SKM-1 (cell line): ENCODE data around the gene TC2N.
"Not testable (repeated sequence)": the region's sequence is repeated elsewhere in the genome, so short reads cannot be mapped to it uniquely, and the experiment has no call there.

Experiments used
- DNase-seq: peaks from one replicate; lab custom pipeline; 2025; ENCODE audit not compliant: unreplicated experiment; lab: John Stamatoyannopoulos, UW

The TC2N gene

DNA sequence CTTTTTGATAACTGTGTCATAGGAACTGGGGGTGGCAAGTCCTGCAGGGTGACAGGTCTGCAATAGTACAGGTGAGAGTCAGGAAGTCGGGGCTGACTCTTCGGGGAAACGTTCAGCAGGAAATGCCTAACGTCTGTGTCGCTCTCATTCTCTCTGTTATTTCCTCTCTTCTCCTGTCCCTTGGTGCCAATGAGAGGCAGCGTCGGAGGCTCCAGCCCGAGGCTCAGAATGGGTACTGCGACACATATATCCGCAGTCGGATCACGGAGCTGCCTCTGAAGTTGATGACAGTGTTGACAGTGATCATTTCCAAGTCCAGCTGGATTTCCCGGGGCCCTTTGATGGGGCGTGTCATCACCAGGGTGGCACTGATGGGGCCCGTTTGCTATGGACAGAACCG lies 2.7 kb upstream of the TC2N start:
- no peak for DNase-seq

DNA sequence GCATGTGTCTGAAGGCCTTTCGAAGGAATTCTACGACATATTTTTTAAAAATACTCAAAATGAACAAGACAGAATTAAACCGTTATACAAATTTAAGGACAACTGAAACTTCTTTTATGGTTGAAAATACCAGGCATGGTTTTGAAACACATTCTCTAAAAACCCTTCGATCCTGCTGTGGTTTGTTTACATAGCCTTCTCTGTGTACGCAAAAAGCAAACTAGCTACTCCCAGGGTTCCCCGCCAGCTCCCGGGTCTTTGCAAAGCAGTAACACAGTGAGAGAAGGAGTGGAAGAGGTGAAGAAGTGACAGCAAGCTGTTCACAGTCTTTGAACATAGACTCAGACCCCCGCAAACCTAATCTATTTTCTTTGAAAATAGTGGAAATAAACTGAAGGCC lies 2.2 kb upstream of the TC2N start:
- no peak for DNase-seq

- DNase-seq: no peak
Measured at GRCh38 chr14:91866511-91867295, 633 bp downstream of the TC2N start.

DNA sequence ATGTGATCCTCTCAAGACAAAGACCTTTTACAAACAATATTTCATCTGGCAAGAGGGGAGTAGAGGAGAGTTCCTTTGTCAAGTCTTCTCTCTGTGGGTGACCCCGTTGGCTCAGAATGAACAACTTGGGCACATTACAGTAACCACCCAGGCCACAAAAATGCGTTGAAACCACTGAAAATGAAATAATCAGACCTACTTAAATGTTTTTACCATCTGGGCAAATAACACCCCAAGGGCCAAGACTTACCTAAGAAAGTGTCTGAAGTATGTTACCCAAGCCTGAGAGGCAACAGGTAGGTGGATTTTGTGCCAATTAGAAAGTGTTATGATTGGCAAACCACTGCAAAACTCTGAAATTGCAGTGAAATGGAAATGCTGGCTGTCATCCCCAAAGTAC lies 1.3 kb downstream of the TC2N start:
- DNase-seq: no peak

GRCh38 chr14:91862417-91862816 lies 4.9 kb downstream of the TC2N start:
- DNase-seq: no peak

DNA sequence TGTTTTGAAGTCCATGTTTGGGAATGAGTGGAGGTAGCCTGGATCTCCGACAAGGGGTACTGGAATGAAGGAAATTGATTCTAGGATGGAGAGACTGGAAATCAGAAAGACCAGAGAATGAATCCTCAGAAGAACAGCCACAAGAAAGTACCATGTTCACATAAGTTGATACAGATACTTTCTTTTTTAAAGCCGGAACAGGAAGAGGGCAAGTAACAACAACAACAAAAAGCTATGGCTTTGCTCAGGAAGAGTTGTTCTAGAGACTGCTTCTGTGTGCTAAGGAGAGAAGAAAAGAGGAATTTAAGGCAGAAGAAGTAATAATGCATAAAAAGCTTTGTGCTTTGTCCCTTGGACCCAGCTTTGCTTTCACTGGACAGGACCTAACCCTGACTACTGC lies 6.2 kb downstream of the TC2N start:
- DNase-seq: no peak

DNA sequence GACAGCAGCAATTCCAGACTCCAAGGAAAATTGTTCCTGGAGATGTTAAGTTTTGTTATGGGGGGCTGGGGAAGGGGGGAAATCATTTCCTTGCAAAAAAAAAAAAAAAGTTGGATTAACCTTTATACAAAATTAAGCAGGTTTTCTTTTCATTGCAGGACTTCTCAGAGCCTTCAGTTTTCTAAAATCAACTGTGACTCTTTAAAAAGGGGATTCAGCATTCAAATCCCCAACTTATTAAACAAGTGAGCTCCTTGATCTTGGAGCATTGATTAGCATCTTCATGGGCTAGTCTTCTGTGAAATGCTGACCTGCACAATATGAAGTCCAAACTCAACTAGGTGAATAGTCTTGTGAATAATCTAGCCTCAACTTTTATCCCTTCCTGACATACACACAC lies 7.1 kb downstream of the TC2N start:
- no peak for DNase-seq

DNA sequence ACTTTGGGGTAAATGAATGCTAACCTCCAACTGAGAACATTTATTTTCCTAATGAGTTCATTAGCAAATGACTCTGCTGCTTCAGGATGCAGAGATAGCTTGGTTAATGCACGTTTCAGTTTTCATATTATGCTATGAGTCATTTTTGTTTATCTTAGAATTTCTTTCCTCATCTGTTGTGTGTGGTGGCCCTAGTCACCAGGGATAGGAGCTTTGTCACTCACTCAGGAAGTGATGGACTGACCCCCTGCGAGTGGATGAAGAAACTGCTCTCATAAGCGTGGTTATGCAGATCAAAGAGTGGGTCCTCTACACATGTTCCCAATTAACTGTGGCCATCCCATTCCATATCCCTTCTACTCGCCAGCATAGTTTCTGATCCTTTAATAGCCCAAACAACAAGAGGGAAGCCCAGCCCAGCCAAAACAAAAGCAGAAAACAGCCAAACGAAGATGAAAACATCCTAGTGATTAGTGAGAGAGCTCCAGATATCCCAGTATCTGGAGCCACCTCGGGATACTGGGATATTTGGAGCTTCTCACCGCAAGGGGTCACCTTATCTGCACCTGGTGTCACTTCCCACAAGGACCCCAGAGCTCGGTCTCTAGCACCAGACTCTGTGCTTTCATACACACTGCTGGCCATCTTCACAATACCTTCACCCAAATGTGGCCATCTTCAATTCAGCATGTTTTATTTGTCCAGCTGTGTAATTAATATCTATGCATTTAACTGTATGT lies 8.6 kb downstream of the TC2N start:
- DNase-seq: no peak

GRCh38 chr14:91857614-91858013 lies 9.7 kb downstream of the TC2N start:
- DNase-seq: no peak

DNA sequence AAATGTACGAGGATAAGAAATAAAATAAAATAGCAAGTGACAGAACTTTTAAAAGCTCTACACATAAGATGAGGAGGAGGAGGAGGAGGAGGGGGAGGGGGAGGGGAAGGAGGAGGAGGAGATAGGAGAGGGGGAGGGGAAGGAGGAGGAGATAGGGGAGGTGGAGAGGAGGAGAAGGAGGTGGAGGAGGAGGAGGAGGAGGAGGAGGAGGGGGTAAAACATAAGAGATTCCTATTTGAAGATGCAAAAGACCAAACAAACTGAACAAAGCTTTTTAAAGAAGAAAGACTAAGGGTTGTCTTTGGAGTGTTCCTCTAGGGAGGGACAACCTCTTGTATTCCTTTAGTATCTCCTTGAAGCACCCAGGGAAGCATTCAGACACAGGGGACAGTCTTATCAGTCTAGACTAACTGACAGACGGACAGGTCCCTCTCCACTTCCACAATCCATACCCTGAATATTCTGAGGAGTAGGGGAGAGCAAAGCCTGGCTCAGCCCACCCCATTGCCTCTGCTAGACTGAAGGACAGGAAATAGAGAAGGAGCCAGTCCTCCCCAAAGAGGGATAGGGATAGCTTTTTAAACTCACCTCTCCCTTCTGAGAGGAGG lies 12.9 kb downstream of the TC2N start:
- no peak for DNase-seq

DNA sequence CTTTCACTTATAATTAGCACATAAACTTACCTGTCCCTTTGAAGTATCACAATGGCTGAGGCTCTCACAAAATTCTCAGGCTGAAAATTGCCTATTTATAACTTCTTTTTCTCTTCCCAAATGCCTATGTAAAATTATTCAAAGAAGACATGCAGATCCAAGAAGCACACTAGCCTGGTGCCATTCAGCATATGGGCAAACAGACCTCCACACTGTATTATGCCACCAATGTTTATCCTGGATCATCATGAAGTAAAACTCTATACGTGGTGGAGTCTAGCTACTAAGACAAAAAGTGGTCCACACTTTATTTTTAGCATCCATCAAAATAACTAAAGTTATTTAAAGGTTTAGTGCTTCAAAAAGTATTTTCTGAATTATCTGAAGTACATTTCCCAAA lies 15.8 kb downstream of the TC2N start:
- DNase-seq: no peak

DNA sequence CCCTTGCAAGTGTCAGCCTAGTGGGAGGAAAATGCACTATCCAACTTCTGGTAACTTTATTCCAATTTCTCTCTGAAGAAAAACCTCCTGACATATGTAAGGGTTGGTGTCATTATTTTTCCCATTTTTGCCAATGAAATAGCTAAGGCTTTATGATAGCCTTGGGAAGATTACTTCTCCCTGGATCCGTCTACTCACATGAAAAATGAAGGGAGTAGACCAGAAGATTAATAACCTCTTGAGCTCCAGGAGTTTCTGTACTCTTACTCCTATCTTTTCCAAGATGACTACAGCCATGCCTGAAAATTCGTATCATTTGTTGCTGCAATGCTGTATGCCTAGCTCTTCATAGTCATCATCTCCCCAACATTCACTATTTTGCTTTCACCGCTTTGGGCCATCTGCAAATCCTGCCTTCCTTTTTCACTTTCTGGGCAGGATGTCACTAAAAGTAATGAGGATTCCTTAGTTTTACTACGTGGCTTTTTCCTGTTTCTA lies 18.8 kb downstream of the TC2N start:
- DNase-seq: no peak

- no peak for DNase-seq
Measured at GRCh38 chr14:91847693-91848092, 19.6 kb downstream of the TC2N start.

- no peak for DNase-seq
Measured at GRCh38 chr14:91845652-91846051, 21.7 kb downstream of the TC2N start.

DNA sequence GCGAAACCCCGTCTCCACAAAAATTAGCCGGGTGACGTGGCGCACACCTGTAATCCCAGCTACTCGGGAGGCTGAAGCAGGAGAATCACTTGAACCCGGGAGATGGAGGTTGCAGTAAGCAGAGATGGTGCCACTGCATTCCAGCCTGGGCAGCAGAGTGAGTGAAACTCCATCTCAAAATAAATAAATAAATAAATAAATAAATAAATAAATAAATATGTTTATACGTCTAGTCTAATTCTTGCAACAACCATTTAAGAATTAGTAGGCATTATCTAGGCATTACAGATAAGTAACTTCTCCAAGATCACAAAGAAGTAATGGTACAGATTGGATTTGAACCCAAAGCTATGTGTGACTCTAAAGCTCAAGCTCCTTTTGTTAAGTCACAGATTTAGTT lies 22.3 kb downstream of the TC2N start:
- not testable (repeated sequence) for DNase-seq

- DNase-seq: no peak
Measured at GRCh38 chr14:91844029-91844428, 23.3 kb downstream of the TC2N start.

DNA sequence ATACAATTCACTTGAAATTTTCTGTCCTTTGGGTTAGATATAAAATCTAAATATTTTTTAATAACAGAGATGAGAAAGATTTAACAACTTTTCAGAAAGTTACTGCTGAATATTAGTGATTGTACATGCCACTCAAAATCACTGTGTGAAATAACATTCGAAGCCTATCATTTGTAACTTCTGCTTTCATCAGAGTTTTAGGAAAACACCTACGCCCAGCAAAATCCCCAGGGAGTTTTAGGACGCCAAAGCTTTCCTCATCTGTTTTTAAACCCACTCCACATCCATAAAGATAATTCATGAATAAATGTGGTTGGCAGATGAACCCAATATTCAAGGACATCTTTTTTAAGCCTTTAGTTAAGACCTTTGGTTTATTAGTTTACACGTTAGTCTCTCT lies 23.9 kb downstream of the TC2N start:
- no peak for DNase-seq

DNA sequence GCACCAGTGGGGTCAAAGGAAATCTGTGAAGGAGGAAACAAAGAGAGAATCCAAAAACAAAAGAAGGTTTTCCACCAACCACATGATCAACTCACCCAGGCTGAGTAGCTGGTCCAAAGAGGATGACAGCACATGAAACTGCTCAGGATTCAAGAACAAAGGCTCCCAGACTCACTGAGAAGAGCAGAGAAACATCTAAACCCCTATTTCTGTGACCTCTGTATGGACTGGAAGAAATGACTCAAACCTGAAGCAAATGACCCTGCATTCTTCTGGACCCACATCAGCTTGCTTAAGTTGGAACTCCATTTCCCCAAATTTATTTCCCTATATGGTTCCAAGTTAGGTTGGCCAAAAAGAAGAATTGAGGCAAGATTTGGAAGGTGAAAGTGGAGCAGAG lies 26.3 kb downstream of the TC2N start:
- no peak for DNase-seq

DNA sequence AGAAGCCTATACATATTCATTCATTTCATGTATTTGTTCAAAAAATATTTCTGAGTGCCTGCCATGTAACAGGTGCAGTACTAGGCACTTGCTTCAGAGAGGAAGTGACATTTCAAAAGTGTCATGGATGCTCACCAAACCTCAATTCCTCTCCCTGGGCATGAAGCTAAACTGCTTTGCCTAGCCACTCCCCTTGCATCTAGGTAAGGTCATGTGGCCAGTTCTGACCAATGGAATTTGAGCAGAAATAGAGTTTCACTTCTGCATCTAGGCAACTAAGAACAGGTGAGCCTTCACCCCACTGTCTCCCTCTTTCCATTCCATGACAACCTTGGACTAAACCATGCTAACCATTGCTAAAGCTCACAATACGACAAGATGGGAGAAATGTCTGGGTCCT lies 27.6 kb downstream of the TC2N start:
- DNase-seq: no peak

GRCh38 chr14:91837076-91837475 lies 30.3 kb downstream of the TC2N start:
- no peak for DNase-seq

DNA sequence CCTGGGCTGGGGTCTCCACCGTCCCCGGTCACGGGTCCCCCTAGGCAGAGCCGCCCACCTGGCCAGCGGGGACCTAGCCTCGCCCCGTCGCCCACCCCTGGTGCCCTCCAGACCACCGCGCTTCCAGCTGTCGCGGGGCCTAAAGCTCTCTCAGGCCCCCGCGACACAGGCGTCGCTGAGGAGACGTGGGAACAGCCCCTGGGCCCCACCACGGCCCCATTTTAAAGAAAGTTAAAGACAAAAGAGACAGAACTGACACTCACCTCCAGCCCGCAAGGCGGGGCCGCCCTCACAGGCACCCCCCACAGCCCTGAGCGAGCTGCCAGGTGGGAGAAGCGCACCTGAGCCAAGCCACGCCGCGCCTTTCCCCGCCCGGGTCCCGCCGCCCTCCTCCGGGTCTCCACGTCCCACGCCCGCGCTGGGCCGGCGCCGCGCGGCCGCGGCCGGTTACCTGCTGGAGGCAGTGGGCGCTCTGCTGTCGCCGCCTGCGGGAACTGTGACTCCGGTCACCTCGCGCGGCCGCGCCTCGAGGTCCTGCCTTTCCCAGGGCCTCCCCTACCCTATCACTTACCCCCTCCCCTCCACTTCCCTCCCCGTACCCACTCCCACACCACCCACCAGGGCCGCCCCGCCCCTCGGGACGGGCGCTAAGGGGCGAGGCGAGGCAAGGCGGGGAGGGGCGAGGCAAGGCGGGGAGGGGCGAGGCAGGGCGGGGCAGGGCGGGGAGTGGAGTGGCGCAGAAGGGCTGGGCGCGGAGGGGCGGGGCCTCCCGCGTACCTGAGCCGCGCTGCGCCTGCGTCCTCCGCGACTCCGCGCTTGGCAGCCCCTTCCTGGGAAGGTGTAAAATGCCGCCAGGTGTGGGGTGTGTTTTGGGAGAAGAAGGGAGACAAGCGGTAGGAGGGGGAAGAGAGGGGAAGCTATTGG lies 31.2 kb downstream of the TC2N start:
- no peak for DNase-seq
